ENCODE measurements around the gene CENPU.
"Not testable (repeated sequence)": the region's sequence is repeated elsewhere in the genome, so short reads cannot be mapped to it uniquely, and the experiment has no call there.

CENPU gene

GRCh38 chr4:184672741-184673140, 61.2 kb downstream of the CENPU start:
- Mint-ChIP-seq H3K36me3 (ENCODE audit: low read depth) (peaks cover 50% of the 10 kb centered on the region), H3K4me3 (no peak overlapping the region), H3K9me3 (no peaks in the 10 kb centered on the region), H3K4me1 (ENCODE audit: low read depth) (peaks cover 21% of the 10 kb centered on the region), H3K27me3 (no peaks in the 10 kb centered on the region), H3K27ac (no peak overlapping the region)

DNA sequence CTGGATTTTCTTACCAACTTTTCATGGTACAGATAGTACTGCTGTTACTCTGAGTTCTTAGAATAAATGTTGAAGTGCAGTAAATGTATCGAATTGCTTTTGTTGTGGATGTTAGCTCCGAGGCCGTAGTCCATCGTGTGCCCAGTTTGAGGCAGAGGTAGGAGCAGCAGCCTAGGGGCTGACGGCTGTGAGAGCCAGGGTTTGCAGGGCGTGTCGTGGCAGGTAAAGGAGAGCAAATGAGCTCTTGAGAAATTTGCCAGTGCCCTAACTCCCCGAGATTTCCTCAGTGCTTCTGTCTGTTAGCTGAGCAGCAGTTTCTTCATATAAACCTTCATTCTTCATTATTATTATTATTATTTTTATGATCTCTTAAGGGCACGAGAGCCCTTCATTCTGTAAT, 62.8 kb downstream of the CENPU start:
- H3K36me3 Mint-ChIP-seq (ENCODE audit: low read depth): peaks cover 58% of the 10 kb centered on the region
- no peak overlapping the region for H3K4me3 Mint-ChIP-seq
- no peaks in the 10 kb centered on the region for H3K27me3 Mint-ChIP-seq
- H3K4me1 Mint-ChIP-seq (ENCODE audit: low read depth): peaks cover 23% of the 10 kb centered on the region
- H3K9me3 Mint-ChIP-seq: no peaks in the 10 kb centered on the region
- H3K27ac Mint-ChIP-seq: no peak overlapping the region

DNA sequence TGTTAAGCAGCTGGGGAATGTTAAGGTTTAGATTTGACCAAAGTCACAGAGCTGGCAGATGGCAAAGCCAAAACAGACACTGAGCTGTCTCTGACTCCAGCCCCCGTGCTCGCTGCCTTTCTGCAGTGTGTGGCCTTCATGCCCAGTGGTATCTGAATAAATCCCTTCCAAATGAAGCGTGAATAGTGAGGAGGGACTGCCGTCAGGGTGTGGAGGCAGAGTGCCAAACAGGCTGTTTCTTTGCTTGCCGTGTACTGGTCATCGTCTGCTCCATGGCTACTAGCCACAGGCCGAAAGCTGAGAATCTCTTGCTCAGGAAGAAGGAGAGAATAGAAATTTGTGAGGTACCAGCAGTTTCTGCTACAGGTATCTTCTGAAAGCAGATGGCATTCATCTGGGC, 64.6 kb downstream of the CENPU start:
- H3K27ac Mint-ChIP-seq: no peak overlapping the region
- no peaks in the 10 kb centered on the region for H3K27me3 Mint-ChIP-seq
- H3K9me3 Mint-ChIP-seq: no peaks in the 10 kb centered on the region
- H3K4me3 Mint-ChIP-seq: no peak overlapping the region
- peaks cover 23% of the 10 kb centered on the region for H3K4me1 Mint-ChIP-seq (ENCODE audit: low read depth)
- peaks cover 56% of the 10 kb centered on the region for H3K36me3 Mint-ChIP-seq (ENCODE audit: low read depth)

GRCh38 chr4:184668511-184669114, 65.3 kb downstream of the CENPU start:
- Mint-ChIP-seq H3K9me3 (no peaks in the 10 kb centered on the region), H3K4me1 (ENCODE audit: low read depth) (peaks cover 23% of the 10 kb centered on the region), H3K27ac (peak overlapping the region; percentile 33), H3K27me3 (no peaks in the 10 kb centered on the region), H3K4me3 (no peak overlapping the region), H3K36me3 (ENCODE audit: low read depth) (peaks cover 53% of the 10 kb centered on the region)

DNA sequence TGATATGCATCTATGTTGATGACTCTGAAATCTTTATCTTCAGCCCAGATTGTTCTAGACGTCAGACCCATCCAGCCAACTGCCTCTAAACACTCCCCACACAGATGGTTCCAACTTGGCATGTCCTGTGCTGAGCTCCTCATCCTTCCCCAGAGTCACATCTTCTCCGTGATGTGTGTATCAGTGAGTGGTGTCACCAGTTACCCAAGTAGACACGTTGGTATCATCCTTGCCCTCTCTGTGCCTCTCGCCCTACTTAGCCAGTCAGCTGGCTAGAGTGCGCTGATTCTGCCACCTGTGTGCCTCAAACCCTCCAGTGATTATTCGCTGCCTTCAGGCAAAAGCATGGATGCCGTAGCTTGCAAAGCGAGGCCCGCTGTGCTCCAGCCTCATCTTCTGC, 65.8 kb downstream of the CENPU start:
- peaks cover 53% of the 10 kb centered on the region for H3K36me3 Mint-ChIP-seq (ENCODE audit: low read depth)
- H3K4me3 Mint-ChIP-seq: no peak overlapping the region
- peak overlapping the region; percentile 33 for H3K27ac Mint-ChIP-seq
- peaks cover 23% of the 10 kb centered on the region for H3K4me1 Mint-ChIP-seq (ENCODE audit: low read depth)
- H3K27me3 Mint-ChIP-seq: no peaks in the 10 kb centered on the region
- H3K9me3 Mint-ChIP-seq: no peaks in the 10 kb centered on the region

DNA sequence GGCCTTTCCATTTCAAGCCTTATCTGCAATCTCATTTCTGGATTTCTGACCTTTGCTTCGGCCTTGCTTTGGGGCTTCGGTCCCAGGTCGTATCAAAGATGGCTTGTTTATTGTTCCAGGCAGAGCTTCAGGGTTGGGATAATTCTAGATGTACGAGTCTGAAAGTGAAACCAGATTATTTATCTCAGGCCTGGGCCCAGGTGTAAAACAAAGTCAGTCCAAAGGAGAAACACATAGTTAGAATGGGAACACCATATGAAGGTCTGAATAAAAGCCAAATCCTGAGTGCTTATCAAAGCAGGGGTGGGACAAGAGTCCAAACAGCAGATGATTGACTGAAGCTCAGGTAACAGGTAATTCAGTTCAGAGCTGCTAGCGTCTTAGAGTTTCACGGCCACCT, 67.2 kb downstream of the CENPU start:
- no peaks in the 10 kb centered on the region for H3K9me3 Mint-ChIP-seq
- peaks cover 23% of the 10 kb centered on the region for H3K4me1 Mint-ChIP-seq (ENCODE audit: low read depth)
- no peak overlapping the region for H3K27ac Mint-ChIP-seq
- peaks cover 41% of the 10 kb centered on the region for H3K36me3 Mint-ChIP-seq (ENCODE audit: low read depth)
- no peak overlapping the region for H3K4me3 Mint-ChIP-seq
- H3K27me3 Mint-ChIP-seq: no peaks in the 10 kb centered on the region

DNA sequence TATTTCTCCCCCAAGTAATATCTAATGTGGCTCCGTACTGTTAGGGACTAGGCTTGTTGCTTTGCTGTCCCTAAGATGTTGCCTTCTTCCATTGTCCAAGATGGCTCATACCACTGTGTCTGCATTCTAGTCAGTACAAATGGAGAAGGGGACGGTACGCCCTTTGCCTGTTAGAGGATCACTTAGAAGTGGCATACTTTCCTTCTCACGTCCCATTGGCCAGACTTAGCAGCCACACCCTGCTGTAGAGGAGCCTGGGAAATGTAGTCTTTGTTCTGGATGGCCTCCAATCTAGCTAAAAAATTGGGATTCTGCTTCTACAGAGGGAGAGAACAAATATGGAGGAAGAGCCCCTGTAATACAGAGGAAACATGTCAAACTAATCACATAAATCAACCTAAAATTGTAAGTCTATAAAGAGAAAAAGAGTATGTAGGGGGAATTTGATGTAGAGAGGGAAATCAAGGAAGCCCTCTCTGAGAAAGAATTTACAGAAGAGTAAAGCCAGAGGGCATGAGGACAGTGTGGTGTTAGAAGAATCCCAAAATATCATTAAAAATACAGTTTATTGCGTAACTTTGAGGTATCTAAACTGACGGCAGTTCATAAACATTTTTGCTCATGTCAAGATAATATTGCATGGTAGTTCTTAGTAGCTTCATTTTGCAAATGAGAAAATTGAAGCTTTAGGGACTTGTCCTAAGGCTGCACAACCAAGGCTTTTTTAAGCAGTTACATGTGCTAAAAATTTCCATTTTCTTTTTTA, 69.3 kb downstream of the CENPU start:
- H3K36me3 Mint-ChIP-seq (ENCODE audit: low read depth): peaks cover 39% of the 10 kb centered on the region
- H3K9me3 Mint-ChIP-seq: no peaks in the 10 kb centered on the region
- no peak overlapping the region for H3K27ac Mint-ChIP-seq
- no peak overlapping the region for H3K4me3 Mint-ChIP-seq
- peaks cover 19% of the 10 kb centered on the region for H3K4me1 Mint-ChIP-seq (ENCODE audit: low read depth)
- no peaks in the 10 kb centered on the region for H3K27me3 Mint-ChIP-seq

GRCh38 chr4:184662236-184662635, 71.7 kb downstream of the CENPU start:
- H3K27me3 Mint-ChIP-seq: no peaks in the 10 kb centered on the region
- peaks cover 35% of the 10 kb centered on the region for H3K36me3 Mint-ChIP-seq (ENCODE audit: low read depth)
- H3K9me3 Mint-ChIP-seq: no peaks in the 10 kb centered on the region
- no peak overlapping the region for H3K27ac Mint-ChIP-seq
- no peak overlapping the region for H3K4me3 Mint-ChIP-seq
- H3K4me1 Mint-ChIP-seq (ENCODE audit: low read depth): no peaks in the 10 kb centered on the region

- Mint-ChIP-seq H3K27ac (no peak overlapping the region), H3K27me3 (no peaks in the 10 kb centered on the region), H3K4me3 (no peak overlapping the region), H3K4me1 (ENCODE audit: low read depth) (no peaks in the 10 kb centered on the region), H3K9me3 (no peaks in the 10 kb centered on the region), H3K36me3 (ENCODE audit: low read depth) (peaks cover 41% of the 10 kb centered on the region)
These were observed 72.9 kb downstream of the CENPU start for GRCh38 chr4:184660978-184661377.

DNA sequence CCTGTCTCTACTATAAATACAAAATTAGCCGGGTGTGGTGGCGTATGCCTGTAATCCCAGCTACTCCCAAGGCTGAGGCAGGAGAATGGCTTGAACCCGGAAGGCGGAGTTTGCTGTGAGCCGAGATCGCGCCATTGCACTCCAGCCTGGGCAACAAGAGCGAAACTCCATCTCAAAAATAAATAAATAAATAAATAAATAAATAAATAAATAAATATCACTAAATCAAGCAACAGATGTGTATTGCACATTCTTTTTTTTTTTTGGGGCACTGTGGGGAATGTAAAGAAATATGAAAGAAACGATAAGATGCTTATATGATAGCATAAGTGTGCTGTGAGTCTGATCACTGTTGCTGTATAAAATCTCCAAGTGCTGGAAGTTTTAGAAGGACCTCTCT, 76.1 kb downstream of the CENPU start:
- not testable (repeated sequence) for H3K9me3 Mint-ChIP-seq; H3K27ac Mint-ChIP-seq; H3K4me1 Mint-ChIP-seq (ENCODE audit: low read depth); H3K4me3 Mint-ChIP-seq; H3K27me3 Mint-ChIP-seq
- H3K36me3 Mint-ChIP-seq (ENCODE audit: low read depth): peaks cover 41% of the 10 kb centered on the region

DNA sequence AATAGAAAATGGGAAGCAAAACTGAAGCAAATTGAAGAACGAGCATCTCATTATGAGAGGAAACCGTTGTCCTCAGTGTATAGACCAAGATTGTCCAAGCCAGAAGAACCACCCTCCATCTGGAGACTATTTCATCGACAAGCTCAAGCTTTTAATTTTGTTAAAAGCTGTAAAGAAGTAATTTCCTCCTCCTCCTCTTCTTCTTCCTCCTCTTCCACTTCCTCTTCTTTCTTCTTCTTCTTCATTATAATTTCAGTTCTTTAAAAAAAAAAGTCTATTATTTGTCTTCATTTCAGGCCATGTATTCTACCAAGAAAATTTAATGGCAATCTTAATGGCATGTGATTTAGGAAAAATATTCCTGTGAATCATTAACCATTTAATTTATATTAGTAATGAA, 76.8 kb downstream of the CENPU start:
- Mint-ChIP-seq H3K27ac (no peak overlapping the region), H3K27me3 (no peaks in the 10 kb centered on the region)

GRCh38 chr4:184655889-184656869, 77.7 kb downstream of the CENPU start:
- Mint-ChIP-seq H3K9me3 (no peaks in the 10 kb centered on the region), H3K27ac (no peak overlapping the region), H3K4me1 (ENCODE audit: low read depth) (peaks cover 3% of the 10 kb centered on the region), H3K36me3 (ENCODE audit: low read depth) (peaks cover 41% of the 10 kb centered on the region), H3K4me3 (no peak overlapping the region), H3K27me3 (no peaks in the 10 kb centered on the region)

More for the DNA sequence above, 76.8 kb downstream of the CENPU start:
- Mint-ChIP-seq H3K36me3 (ENCODE audit: low read depth) (peaks cover 41% of the 10 kb centered on the region), H3K4me3 (no peak overlapping the region), H3K4me1 (ENCODE audit: low read depth) (no peaks in the 10 kb centered on the region), H3K9me3 (no peaks in the 10 kb centered on the region)

GRCh38 chr4:184653650-184654049, 80.2 kb downstream of the CENPU start:
- no peaks in the 10 kb centered on the region for H3K9me3 Mint-ChIP-seq
- H3K36me3 Mint-ChIP-seq (ENCODE audit: low read depth): peaks cover 38% of the 10 kb centered on the region
- H3K27ac Mint-ChIP-seq: no peak overlapping the region
- H3K4me3 Mint-ChIP-seq: no peak overlapping the region
- H3K4me1 Mint-ChIP-seq (ENCODE audit: low read depth): peaks cover 13% of the 10 kb centered on the region
- H3K27me3 Mint-ChIP-seq: no peaks in the 10 kb centered on the region

DNA sequence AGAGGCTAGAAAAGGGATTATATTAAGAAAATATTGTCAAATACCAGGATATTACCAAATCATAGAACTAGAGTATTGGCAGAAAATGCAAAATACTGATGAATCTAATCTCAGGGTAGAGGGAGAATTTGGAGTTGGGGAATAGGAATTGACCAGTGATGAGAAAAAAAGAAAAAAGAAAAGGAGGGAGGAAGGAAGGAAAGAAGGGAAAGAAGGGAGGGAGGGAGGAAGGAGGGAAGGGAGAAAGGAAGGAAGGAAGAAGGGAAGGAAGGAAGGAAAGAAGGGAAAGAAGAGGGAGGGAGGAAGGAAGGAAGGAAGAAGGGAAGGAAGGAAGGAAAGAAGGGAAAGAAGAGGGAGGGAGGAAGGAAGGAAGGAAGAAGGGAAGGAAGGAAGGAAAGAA, 81.2 kb downstream of the CENPU start:
- not testable (repeated sequence) for H3K9me3 Mint-ChIP-seq, H3K27me3 Mint-ChIP-seq, H3K27ac Mint-ChIP-seq, H3K4me3 Mint-ChIP-seq
- Mint-ChIP-seq H3K36me3 (ENCODE audit: low read depth) (peaks cover 40% of the 10 kb centered on the region), H3K4me1 (ENCODE audit: low read depth) (peaks cover 20% of the 10 kb centered on the region)

DNA sequence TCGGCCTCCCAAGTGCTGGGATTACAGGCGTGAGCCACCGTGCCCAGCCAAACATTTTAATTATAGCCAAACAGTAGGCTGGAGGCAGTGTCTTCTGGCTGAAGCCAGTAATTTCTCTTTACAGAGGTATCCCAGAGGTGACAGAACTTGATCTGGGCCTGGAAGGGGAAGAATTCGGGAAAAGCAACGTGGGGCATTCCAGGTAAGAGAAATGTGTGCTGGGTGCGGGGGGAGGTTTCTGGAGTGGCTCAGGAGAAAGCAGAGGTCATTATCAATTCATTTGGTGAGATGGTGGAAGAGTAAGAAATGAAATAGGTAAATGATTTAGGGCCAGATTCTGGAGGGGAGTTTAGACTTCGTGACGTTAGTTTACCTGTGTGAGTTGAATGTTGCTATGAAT, 82.0 kb downstream of the CENPU start:
- Mint-ChIP-seq H3K27me3 (no peaks in the 10 kb centered on the region), H3K36me3 (ENCODE audit: low read depth) (peaks cover 40% of the 10 kb centered on the region), H3K4me3 (no peak overlapping the region), H3K27ac (no peak overlapping the region), H3K9me3 (no peaks in the 10 kb centered on the region), H3K4me1 (ENCODE audit: low read depth) (peaks cover 28% of the 10 kb centered on the region)

Measured in stimulated activated naive CD8-positive, alpha-beta T cell treated with anti-CD3 and anti-CD28 coated beads, Interleukin-15, Interleukin-2, amounts not matched to agents 100 ng/mL and 50 ng/mL, for 24 hours (primary cell).